Urothelium cell line (cell line): ENCODE results near the gene NDE1.
"Not testable (repeated sequence)": the region's sequence is repeated elsewhere in the genome, so short reads cannot be mapped to it uniquely, and the experiment has no call there.

Experiments
- DNase-seq: peaks from one replicate; pipeline ENCODE4 v3.0.0; 2011; ENCODE audit warnings: low spot score, mixed read lengths
- FAIRE-seq: peaks from 2 replicates; lab custom pipeline; 2011; peaks lifted over from hg19 to GRCh38; lab: Jason Lieb, UNC

The NDE1 gene

DNA sequence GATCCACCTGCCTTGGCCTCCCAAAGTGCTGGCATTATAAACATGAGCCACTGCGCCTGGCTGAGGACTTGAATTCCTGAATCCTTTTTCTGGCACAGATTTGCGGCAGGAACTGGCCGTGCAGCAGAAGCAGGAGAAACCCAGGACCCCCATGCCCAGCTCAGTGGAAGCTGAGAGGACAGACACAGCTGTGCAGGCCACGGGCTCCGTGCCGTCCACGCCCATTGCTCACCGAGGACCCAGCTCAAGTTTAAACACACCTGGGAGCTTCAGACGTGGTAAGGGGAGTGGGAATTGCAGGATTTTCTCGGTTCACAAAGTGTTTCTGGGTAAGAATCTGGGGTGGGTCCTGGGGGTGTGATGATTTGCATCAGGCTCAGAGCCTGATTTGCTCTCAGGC, 41.0 kb downstream of the NDE1 start:
- FAIRE-seq, result no peak

DNA sequence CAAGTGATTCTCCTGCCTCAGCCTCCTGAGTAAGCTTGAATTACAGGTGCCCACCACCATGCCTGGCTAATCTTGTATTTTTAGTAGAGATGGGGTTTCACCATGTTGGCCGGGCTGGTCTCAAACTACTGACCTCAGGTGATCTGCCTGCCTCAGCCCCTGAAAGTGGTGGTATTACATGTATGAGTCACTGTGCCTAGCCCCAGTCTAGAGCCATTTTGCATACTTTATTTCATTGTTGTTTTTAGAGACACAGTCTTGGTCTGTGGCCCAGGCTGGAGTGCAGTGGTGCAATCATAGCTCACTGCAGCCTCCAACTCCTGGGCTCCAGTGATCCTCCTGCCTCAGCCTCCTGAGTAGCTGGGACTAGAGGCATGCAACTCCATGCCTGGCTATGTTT, 42.5 kb downstream of the NDE1 start:
- not testable (repeated sequence) for DNase-seq, FAIRE-seq

More for the DNA sequence above, 41.0 kb downstream of the NDE1 start:
- no peak for DNase-seq

DNA sequence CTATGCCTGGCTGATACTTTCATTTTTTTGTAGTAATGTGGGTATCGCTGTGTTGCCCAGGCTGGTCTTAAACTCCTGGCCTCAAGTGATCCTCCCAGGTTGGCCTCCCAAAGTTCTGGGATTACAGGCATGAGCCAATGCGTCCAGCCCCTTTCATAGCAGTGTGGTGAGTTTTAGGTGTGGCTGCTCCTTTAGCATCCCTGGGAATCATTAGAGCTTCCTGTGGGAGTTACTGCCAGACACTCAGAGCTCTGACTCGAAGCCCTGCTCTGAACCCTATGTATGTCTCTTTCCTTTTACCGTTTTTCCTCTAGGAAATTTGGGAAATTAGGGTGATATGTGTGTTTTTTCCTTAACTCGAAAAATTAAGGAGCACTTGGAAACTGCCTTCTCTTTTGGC, 44.5 kb downstream of the NDE1 start:
- FAIRE-seq (no peak), DNase-seq (no peak)

DNA sequence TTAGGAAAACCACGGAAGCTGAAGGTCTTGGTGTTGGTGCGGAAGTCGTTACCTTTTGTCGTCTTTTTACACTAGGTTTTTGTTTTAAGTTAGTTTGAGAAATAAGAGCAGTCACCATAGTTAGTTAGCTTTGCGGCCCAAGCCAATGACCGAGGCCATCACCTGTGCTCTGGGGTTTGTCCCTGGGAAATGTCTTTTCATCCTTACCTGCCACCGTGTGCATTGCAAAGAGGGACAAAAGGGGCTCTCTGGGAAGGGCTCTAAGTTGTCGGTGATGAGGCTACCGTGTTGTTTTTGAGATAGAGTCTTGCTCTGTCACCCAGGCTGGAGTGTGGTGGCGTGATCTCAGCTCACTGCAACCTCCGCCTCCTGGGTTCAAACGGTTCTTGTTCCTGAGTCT, 49.8 kb downstream of the NDE1 start:
- no peak for FAIRE-seq
- no peak for DNase-seq

DNA sequence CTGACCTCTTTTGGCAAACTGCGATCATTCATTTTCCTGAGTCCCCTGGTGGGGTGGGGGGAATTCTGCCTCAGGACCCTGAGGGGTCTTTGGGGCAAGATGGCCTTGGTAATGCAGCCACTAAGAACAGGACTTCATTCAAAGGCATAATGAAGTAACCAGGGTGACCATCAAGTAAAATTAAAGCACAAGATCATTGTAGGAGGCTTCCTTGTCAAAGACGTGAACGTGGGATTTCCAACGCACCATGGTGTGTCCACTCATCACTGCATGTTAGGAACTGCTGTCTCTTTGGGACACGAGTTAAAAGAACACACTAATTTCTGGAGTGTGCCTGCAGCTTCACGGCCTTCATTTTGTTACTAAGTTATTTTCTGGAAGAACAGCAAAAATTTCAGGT, 51.3 kb downstream of the NDE1 start:
- FAIRE-seq, result no peak
- DNase-seq, result no peak

DNA sequence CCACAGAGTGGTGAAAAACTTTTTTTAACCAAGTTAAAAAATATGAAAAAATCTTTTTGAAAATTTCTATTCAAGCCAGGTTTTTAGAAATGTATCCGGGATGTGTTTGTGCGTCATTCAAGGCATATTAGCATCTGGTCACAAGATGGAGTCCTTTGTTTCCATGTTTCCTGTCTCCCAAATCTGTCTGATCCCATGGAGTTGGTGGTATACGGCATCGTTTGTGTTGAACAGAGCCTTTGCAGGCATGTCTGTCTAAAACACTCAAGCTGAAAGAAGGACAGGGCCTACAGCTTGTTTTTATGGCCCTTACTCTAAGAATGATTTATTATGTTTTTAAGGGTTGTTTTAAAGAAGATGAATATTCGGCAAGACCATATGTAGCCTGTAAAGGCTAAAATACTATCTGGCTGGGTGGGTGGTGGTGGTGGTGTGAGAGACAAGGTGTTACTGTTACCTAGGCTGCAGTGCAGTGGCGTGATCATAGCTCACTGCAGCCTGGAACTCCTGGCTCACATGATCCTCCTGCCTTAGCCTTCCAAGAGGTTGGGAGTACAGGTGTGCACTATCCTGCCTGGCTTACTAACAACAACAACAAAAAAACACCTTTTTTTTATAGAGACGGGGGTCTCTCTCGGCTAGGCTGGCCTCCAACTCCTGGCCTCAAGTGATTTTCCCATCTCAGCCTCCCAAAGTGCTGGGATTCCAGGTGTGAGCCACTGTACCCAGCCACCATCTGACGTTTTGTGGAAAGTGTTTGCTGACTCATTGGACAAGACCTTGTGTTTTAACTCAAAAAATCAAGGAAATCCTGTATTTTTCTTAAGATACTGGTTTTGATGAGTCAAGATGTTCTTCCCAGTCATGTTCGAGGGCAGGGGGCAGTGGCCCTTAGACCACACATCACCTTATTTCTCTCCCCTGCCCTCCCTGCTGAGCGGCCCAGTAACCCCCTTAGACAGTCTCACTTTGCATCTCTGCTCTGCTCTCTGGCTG, 52.2 kb downstream of the NDE1 start:
- FAIRE-seq (no peak), DNase-seq (no peak)

DNA sequence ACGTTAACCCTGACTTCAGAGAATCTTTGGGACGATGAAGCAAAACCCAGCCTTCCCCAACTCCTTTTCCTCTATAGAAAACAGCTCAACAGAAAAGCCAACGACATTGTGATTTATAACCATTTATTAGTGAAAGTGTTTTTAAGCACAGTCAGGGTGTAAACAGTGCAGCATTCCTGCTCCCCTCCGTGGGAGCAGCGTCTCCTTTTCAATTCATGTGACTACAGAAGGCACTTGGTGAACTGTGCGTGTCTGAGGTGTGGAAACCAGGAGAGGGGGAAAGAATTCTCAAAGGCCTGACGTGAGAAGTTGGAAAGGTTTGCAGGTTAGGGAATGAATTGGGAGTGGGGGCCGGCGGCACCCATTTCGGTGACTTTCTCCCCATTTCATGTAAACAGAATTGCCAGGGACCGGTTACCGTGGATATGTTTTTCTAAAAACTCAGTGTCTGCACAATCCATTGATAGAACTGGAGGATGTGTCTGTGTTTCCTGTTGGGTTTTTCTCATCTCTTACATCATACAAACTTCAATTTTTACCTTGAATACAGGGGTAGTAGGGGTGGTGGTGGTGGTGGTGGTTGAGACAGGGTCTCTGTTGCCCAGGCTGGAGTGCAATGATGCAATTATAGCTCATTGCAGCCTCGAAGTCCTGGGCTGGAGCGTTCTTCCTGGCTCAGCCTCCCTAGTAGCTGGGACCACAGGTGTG, 53.1 kb downstream of the NDE1 start:
- DNase-seq (no peak), FAIRE-seq (no peak)

DNA sequence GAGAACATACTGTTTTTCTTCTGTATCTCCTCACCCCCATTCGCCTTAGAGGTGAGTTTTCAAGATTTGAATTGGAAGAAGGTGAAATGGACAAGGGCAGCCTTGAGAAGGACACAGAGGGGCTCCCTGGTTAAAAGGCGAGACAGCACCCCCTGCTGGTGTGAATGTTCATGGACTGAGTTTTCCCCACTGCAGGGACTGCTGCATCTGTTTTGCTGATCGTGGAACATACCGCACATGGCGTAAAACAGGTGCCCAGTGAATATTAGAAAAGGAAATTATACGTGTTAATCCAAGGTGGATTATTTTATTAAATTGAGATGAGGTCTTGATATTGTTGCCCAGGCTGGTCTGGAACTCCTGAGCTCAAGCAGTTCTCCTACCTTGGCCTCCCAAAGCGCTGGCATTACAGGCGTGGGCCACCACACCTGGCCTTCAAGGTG, 54.5 kb downstream of the NDE1 start:
- DNase-seq (peak; percentile 62), FAIRE-seq (no peak)

DNA sequence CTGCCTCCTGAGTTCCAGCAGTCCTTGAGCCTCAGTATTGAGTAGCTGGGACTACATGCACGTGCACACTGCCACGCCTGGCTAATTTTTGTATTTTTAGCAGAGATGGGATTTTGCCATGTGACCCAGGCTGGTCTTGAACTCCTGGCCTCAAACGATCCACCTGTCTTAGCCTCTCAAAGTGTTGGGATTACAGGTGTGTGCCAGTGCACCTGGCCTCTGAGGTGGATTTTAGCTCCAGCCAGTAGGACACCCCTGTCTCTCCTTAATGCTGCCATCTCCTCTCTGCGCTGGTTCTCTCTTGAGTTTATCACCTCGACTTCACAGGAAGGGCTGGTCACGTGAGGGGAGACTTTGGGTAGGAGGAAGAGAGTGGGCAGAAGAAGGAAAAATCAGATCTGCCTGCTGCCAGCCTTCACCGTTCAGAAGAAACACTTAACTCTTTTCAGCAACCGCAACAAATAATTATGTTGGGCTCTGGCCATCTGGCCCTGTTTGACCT, 55.1 kb downstream of the NDE1 start:
- DNase-seq, result no peak
- no peak for FAIRE-seq

DNA sequence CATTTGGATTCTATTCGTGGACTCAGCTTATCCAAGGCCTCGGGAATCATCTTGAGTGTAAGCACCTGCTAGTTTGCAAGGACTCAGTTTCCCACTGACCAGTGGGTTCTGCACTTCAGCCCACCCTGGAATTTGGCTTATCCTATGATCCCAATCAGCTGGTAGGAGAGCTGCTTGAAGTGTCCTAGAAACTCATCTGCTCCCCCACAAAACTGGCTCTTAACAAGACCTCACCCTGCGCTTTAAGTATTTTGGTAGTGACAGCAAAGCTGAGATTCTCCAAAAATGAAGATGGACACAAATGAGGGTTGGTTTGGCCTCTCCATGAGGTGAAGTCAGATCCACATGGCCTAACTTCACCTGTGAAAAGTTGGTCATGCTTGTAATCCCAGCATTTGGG, 57.3 kb downstream of the NDE1 start:
- no peak for FAIRE-seq
- DNase-seq, result no peak

DNA sequence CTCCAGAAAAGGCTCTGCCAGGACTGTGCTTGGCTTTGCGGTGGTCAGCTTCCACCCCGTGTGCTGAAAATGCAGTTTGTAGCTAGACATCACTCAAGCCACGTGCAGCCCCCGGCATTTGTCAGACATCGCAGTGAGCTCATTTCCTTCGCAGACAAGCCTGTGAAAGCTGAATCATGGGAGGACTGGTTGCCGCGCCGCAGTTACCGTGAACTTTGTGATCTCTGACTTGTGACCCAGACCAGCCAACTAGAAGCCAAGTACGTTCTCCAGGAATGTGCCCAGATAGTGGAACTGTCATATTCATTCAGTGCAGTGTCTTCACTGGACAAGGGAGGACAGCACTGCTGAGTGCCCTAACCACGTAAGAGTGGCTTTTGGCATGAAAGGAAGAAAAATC, 58.1 kb downstream of the NDE1 start:
- FAIRE-seq (no peak), DNase-seq (no peak)

DNA sequence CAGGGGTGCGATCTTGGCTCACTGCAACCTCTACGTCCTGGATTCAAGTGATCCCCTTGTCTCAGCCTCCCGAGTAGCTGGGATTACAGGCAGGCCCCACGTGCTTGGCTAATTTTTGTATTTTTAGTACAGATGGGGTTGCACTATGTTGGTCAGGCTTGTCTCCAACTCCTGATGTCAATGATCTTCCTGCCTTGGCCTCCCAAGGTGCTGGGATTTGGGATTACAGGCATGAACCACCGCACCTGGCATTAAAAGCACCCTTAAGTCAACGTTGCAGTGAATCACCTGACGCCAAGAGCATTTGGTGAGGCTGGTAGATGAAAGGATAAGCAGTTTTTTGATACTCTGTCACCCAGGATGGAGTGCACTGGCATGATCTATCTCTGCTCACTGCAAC, 59.0 kb downstream of the NDE1 start:
- FAIRE-seq (no peak), DNase-seq (no peak)

DNA sequence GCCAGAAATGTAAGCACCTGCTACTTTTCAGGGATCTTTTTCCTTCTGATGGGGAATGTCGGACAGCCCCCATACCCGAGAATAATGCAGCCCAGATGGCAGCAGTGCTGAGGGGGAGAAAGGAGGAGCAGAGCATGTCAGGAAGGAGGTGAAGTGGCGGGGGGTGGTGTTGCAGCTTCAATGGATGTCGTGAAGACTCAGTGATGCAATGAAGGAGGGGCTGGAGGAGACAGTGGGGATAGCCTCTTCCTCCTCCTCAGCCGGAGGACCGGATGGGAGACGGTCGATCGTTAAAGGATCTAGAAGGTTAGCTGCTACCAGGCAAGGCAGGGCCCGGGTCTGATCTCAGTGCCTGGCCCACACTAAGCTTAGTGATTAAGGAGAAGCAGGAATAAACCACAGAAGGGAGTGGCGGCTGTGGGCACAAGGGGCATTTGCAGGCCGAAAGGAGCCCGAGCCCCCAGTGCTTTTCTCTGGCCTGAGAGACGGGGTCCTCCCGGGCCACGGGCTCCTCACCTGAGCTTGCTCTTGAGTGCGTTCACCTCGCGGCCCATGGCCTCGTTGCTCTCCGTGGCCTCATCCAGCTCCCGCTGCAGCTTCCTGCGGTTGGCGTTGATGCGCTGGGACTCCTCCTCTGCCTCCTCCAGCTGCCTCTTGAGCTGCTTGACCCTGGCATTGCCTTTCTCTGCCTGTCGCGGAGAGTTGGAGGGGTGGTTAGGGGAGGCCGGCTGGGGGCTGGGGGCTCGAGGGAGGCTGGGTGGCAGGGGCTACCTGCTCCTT, 64.5 kb downstream of the NDE1 start:
- DNase-seq (no peak), FAIRE-seq (no peak)

DNA sequence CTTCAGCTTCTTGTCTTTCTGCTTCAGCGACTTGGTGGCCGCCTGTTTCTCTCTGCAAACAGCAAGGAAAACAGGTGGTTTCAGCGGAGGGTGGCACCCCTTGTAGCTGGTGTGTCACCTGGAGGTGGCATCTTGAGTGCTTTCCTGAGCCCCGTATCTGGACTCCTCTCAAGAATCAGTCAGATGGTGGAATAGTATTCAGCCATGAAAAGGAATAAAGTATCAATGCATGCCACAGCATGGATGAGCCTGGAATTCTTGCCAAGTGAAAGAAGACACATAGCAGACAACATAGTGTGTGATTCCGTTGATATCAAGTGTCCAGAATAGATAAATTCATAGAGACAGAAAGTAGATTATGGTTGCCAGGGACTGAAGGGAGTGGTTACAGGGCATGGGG, 65.2 kb downstream of the NDE1 start:
- FAIRE-seq (no peak), DNase-seq (no peak)

DNA sequence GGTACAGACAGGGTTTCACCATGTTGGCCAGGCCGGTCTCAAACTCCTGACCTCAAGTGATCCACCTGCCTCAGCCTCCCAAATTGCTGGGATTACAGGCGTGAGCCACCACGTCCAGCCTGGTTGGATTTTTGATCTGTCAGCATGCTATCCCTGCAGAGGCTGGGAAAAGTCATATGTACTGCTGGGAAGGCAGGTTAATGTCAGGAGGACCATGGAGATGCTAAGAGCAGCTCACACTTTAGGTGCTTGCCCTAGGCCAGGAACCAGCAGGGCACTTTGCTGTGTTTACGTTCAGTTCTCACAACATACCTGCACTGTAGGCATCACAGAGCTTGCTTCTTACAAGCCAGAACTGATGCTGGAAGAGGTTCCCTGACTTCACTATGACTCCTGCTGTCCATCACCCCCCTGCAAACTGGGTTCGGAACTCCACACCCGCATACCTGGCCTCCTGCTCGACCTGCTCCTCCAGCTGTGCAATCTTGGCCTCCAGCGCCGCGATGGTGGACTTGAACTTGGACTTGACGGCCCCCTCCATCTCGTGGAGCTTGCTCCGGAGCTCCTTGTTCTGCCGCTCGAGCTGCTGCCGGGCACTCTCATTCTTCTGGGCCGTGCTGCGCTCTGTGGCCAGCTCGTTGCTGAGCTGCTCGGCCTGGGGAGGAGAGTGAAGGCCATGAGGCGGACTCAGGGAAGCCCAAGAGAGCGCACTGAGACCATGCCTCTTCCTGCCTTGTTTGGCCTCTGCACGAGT, 66.8 kb downstream of the NDE1 start:
- FAIRE-seq, result no peak
- DNase-seq, result no peak

DNA sequence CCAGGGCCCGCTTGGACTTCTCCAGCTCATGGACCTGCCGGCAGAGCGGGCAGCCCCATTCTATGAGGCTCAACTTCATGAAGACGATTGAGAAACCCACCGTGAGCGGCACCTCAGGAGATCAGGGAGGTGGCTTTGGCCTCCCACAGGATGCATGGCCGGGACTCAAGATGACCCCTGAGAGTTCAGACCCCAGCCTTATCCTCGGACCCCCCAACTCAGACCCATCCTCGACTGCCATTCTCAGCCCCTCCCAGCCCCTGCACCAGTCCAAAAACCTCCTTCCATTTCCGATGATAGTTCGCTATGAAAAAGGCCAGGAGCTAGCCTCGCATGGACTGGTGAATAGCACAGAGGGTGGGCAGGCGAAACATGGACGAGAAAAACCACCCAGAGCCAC, 71.0 kb downstream of the NDE1 start:
- no peak for DNase-seq
- FAIRE-seq, result no peak

DNA sequence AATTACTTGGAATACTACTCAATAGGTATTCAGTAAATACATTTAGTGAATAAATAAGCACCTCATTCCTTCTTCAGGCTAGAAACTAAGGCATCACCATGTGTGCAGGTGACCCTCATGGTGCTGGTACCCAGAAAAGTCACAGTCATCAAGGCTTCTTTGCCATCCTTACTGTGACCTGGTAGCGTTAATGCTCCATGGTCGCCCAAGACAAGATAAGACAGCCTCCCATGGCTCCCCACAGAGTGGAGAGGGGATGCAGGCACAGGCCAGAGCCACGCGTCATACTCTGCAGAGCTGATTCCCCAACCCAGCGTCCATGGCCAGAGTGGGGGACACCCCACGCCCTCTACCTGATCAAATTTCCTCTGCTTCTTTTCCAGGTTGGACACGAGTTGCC, 73.8 kb downstream of the NDE1 start:
- no peak for DNase-seq
- no peak for FAIRE-seq

DNA sequence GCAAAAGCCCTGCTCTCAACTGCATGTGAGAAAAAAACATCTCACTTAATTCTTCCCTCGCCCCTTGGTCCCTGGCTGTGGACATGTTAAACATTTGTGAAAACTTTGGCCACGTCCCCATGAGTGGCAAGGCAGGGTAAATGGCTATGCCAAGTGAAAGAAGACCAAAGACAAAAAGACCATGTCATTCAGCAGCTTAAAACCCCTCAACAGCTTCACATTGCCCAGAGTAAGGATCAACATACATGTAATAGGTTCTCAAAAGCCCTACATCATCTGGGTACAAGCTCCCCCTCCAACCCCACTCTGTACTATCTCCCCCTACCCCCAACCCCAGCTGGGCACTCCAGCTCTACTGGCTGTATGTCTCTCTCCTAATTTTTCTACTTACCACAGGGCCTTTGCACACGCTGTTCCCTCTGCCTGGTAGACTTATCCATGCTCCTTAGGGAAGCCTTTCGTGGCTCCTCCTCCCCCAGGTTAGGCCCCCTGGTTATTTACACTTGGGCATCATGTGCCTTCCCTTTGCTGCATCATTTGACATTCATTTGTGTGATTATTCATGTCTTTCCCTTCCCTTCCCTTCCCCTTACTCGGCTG, 75.7 kb downstream of the NDE1 start:
- FAIRE-seq (no peak), DNase-seq (no peak)

DNA sequence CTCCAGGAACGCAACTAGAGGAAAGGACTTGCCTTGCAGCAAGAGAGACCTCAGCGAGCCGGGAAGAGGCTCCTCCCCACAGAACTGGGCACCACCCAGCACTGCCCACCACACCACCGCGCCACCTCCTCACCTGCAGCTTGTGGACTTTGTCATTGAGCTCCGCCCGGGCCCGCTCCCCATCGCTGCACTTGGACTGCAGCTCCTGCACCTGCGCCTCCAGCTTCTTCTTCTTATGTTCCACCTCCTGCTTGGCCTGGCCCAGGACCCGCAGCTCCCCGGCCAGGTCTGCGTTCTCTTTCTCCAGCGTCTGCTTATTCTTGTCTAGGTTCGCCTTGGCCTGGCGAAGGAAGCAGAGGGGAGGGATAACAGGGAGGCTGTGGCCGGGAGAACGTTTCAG, 76.7 kb downstream of the NDE1 start:
- DNase-seq (no peak), FAIRE-seq (no peak)

DNA sequence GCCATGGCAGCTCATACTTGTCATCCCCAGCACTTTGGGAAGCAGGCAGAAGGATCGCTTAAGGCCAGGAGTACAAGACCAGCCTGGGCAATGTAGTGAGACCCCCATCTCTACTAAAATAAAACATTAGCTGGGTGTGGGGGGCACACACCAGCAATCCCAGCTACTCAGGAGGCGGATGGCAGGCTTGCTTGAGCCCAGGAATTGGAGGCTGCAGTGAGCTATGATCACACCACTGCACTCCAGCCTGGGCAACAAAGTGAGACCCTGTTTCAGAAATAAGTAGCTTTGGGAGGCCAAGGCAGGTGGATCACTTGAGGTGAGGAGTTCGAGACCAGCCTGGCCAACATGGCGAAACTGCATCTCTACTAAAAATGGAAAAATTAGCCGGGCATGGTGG, 77.7 kb downstream of the NDE1 start:
- FAIRE-seq, DNase-seq: not testable (repeated sequence)
